HEK293 (cell line): ENCODE results near the gene APLP1.

ENCODE experiments used
- KLF10 ChIP-seq: fragments of 450-650 bp; IDR thresholded peaks from 2 replicates; pipeline ENCODE4 v1.5.1; 2018; ENCODE audit warnings: missing biosample characterization, mild to moderate bottlenecking, missing genetic modification characterization
- MYNN ChIP-seq: fragments of 450-650 bp; formaldehyde crosslinking; IDR thresholded peaks from 2 replicates; pipeline ENCODE4 v1.5.1; 2016; ENCODE audit warnings: missing biosample characterization, missing genetic modification characterization, borderline replicate concordance
- ZBTB20 ChIP-seq: fragments of 450-650 bp; formaldehyde crosslinking; IDR thresholded peaks from 2 replicates; pipeline ENCODE4 v1.5.1; 2016; ENCODE audit warnings: missing biosample characterization, missing genetic modification characterization
- ZFHX2 ChIP-seq: fragments of 450-650 bp; formaldehyde crosslinking; conservative IDR thresholded peaks from 2 replicates; pipeline ENCODE4 v1.5.1; 2016; ENCODE audit warnings: missing biosample characterization, missing genetic modification characterization
- ZFP37 ChIP-seq: fragments of 450-650 bp; formaldehyde crosslinking; IDR thresholded peaks from 2 replicates; pipeline ENCODE4 v1.5.1; 2016; ENCODE audit warnings: missing biosample characterization, missing genetic modification characterization
- ZFP69B ChIP-seq: fragments of 450-650 bp; formaldehyde crosslinking; IDR thresholded peaks from 2 replicates; pipeline ENCODE4 v1.5.1; 2016; ENCODE audit warnings: missing biosample characterization, missing genetic modification characterization
- ZNF121 ChIP-seq: fragments of 450-650 bp; formaldehyde crosslinking; IDR thresholded peaks from 2 replicates; pipeline ENCODE4 v1.5.1; 2016; ENCODE audit warnings: missing biosample characterization, missing genetic modification characterization
- ZNF132 ChIP-seq: fragments of 450-650 bp; formaldehyde crosslinking; IDR thresholded peaks from 2 replicates; pipeline ENCODE4 v1.5.1; 2017; ENCODE audit warnings: missing biosample characterization, missing genetic modification characterization, borderline replicate concordance
- ZNF155 ChIP-seq: fragments of 450-650 bp; formaldehyde crosslinking; IDR thresholded peaks from 2 replicates; pipeline ENCODE4 v1.5.1; 2016; ENCODE audit warnings: missing biosample characterization, missing genetic modification characterization
- ZNF350 ChIP-seq: fragments of 450-650 bp; formaldehyde crosslinking; IDR thresholded peaks from 2 replicates; pipeline ENCODE4 v1.5.0; 2017; ENCODE audit warnings: missing biosample characterization, mild to moderate bottlenecking, missing genetic modification characterization
- ZNF549 ChIP-seq: fragments of 450-650 bp; IDR thresholded peaks from 2 replicates; pipeline ENCODE4 v1.5.1; 2018; ENCODE audit warnings: missing biosample characterization, missing genetic modification characterization, mild to moderate bottlenecking, inconsistent platforms, moderate library complexity
- ZNF610 ChIP-seq: fragments of 450-650 bp; formaldehyde crosslinking; IDR thresholded peaks from 2 replicates; pipeline ENCODE4 v1.5.1; 2016; ENCODE audit warnings: missing biosample characterization, missing genetic modification characterization, borderline replicate concordance
- ZNF670 ChIP-seq: fragments of 450-650 bp; formaldehyde crosslinking; IDR thresholded peaks from 2 replicates; pipeline ENCODE4 v1.5.1; 2016; ENCODE audit warnings: missing biosample characterization, missing genetic modification characterization, low read depth
- ZNF677 ChIP-seq: fragments of 450-650 bp; IDR thresholded peaks from 2 replicates; pipeline ENCODE4 v1.5.0; 2018; ENCODE audit warnings: missing biosample characterization, mild to moderate bottlenecking, missing genetic modification characterization, moderate library complexity
- ZNF830 ChIP-seq: fragments of 450-650 bp; IDR thresholded peaks from 2 replicates; pipeline ENCODE4 v1.5.0; 2018; ENCODE audit warnings: missing biosample characterization, missing genetic modification characterization, low read depth, mild to moderate bottlenecking, moderate library complexity
- TF ChIP-seq, protein P1 (sequence below): fragments of 450-650 bp; formaldehyde crosslinking; IDR thresholded peaks from 2 replicates; pipeline ENCODE4 v1.5.1; 2016; ENCODE audit warnings: missing biosample characterization, missing genetic modification characterization
- TF ChIP-seq, protein P2 (sequence below): fragments of 450-650 bp; formaldehyde crosslinking; IDR thresholded peaks from 2 replicates; pipeline ENCODE4 v1.5.1; 2016; ENCODE audit warnings: missing biosample characterization, missing genetic modification characterization, borderline replicate concordance
- TF ChIP-seq, protein P3 (sequence below): fragments of 450-650 bp; formaldehyde crosslinking; optimal IDR thresholded peaks from 2 replicates; pipeline ENCODE3; 2016; ENCODE audit warnings: missing biosample characterization, mild to moderate bottlenecking, missing genetic modification characterization
- TF ChIP-seq, protein P4 (sequence below): fragments of 450-650 bp; formaldehyde crosslinking; IDR thresholded peaks from 2 replicates; pipeline ENCODE4 v1.5.1; 2016; ENCODE audit warnings: missing biosample characterization, missing genetic modification characterization
- TF ChIP-seq, protein P5 (sequence below): fragments of 450-650 bp; formaldehyde crosslinking; IDR thresholded peaks from 2 replicates; pipeline ENCODE4 v1.5.1; 2016; ENCODE audit warnings: missing biosample characterization, missing genetic modification characterization
- TF ChIP-seq, protein P6 (sequence below): fragments of 450-650 bp; formaldehyde crosslinking; conservative IDR thresholded peaks from 2 replicates; pipeline ENCODE4 v1.5.1; 2016; ENCODE audit warnings: low read depth, missing biosample characterization, missing genetic modification characterization
- TF ChIP-seq, protein P7 (sequence below): fragments of 450-650 bp; formaldehyde crosslinking; IDR thresholded peaks from 2 replicates; pipeline ENCODE4 v1.5.1; 2016; ENCODE audit warnings: missing biosample characterization, missing genetic modification characterization

The APLP1 gene

DNA sequence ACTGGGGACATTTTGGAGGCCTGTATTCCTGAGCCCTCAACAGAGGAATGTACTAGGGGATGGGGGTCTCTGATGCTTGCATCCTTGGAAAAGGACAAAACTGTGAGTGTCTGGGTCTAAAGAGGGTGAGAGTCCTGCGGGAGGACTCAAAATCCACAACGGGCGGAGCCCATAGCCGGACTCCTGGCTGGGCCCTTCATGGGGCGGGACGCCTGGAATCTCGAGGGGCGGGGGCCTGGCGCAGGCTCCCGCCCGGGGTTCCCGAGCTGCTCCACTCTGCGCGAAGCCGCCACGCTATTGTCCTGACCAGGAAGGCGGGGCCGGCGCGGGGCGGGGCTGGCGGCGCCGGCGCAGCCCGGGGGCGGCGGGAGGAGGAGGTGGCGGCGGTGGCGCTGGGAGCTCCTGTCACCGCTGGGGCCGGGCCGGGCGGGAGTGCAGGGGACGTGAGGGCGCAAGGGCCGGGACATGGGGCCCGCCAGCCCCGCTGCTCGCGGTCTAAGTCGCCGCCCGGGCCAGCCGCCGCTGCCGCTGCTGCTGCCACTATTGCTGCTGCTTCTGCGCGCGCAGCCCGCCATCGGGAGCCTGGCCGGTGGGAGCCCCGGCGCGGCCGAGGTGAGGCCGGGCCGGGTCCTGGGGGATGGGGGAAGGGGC is at the start of gene APLP1 (continued):
- TF ChIP-seq, protein P1, sequence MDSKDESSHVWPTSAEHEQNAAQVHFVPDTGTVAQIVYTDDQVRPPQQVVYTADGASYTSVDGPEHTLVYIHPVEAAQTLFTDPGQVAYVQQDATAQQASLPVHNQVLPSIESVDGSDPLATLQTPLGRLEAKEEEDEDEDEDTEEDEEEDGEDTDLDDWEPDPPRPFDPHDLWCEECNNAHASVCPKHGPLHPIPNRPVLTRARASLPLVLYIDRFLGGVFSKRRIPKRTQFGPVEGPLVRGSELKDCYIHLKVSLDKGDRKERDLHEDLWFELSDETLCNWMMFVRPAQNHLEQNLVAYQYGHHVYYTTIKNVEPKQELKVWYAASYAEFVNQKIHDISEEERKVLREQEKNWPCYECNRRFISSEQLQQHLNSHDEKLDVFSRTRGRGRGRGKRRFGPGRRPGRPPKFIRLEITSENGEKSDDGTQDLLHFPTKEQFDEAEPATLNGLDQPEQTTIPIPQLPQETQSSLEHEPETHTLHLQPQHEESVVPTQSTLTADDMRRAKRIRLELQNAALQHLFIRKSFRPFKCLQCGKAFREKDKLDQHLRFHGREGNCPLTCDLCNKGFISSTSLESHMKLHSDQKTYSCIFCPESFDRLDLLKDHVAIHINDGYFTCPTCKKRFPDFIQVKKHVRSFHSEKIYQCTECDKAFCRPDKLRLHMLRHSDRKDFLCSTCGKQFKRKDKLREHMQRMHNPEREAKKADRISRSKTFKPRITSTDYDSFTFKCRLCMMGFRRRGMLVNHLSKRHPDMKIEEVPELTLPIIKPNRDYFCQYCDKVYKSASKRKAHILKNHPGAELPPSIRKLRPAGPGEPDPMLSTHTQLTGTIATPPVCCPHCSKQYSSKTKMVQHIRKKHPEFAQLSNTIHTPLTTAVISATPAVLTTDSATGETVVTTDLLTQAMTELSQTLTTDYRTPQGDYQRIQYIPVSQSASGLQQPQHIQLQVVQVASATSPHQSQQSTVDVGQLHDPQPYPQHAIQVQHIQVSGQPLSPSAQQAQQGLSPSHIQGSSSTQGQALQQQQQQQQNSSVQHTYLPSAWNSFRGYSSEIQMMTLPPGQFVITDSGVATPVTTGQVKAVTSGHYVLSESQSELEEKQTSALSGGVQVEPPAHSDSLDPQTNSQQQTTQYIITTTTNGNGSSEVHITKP (tag by site-specific recombination) = peak; percentile 39; the same call in 1 of the 2 replicates
- TF ChIP-seq ZNF670 (tag by site-specific recombination) (no peak), ZFP37 (no peak), ZBTB20 (tag by site-specific recombination) (no peak), ZFHX2 (tag by site-specific recombination) (no peak; the same call in 1 of the 2 replicates), ZNF830 (tag by site-specific recombination) (no peak), ZNF610 (tag by site-specific recombination) (no peak), ZNF350 (tag by site-specific recombination) (no peak), ZNF132 (tag by site-specific recombination) (no peak), MYNN (no peak), ZNF549 (tag by site-specific recombination) (no peak), ZFP69B (tag by site-specific recombination) (peak; percentile 30; the same call in 1 of the 2 replicates), ZNF121 (tag by site-specific recombination) (no peak), ZNF677 (tag by site-specific recombination) (0 out of 2 replicates have a peak, but pooled peaks have one; percentile 16), ZNF155 (tag by site-specific recombination) (no peak), KLF10 (tag by site-specific recombination) (peak; percentile 37; the same call in 1 of the 2 replicates)
- TF ChIP-seq, protein P2, sequence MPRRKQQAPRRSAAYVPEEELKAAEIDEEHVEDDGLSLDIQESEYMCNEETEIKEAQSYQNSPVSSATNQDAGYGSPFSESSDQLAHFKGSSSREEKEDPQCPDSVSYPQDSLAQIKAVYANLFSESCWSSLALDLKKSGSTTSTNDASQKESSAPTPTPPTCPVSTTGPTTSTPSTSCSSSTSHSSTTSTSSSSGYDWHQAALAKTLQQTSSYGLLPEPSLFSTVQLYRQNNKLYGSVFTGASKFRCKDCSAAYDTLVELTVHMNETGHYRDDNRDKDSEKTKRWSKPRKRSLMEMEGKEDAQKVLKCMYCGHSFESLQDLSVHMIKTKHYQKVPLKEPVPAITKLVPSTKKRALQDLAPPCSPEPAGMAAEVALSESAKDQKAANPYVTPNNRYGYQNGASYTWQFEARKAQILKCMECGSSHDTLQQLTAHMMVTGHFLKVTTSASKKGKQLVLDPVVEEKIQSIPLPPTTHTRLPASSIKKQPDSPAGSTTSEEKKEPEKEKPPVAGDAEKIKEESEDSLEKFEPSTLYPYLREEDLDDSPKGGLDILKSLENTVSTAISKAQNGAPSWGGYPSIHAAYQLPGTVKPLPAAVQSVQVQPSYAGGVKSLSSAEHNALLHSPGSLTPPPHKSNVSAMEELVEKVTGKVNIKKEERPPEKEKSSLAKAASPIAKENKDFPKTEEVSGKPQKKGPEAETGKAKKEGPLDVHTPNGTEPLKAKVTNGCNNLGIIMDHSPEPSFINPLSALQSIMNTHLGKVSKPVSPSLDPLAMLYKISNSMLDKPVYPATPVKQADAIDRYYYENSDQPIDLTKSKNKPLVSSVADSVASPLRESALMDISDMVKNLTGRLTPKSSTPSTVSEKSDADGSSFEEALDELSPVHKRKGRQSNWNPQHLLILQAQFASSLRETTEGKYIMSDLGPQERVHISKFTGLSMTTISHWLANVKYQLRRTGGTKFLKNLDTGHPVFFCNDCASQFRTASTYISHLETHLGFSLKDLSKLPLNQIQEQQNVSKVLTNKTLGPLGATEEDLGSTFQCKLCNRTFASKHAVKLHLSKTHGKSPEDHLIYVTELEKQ = no peak
- TF ChIP-seq, protein P3, sequence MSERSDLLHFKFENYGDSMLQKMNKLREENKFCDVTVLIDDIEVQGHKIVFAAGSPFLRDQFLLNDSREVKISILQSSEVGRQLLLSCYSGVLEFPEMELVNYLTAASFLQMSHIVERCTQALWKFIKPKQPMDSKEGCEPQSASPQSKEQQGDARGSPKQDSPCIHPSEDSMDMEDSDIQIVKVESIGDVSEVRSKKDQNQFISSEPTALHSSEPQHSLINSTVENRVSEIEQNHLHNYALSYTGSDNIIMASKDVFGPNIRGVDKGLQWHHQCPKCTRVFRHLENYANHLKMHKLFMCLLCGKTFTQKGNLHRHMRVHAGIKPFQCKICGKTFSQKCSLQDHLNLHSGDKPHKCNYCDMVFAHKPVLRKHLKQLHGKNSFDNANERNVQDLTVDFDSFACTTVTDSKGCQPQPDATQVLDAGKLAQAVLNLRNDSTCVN (tag by site-specific recombination) = peak; percentile 52
- TF ChIP-seq, protein P4, sequence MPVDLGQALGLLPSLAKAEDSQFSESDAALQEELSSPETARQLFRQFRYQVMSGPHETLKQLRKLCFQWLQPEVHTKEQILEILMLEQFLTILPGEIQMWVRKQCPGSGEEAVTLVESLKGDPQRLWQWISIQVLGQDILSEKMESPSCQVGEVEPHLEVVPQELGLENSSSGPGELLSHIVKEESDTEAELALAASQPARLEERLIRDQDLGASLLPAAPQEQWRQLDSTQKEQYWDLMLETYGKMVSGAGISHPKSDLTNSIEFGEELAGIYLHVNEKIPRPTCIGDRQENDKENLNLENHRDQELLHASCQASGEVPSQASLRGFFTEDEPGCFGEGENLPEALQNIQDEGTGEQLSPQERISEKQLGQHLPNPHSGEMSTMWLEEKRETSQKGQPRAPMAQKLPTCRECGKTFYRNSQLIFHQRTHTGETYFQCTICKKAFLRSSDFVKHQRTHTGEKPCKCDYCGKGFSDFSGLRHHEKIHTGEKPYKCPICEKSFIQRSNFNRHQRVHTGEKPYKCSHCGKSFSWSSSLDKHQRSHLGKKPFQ = no peak
- TF ChIP-seq, protein P5, sequence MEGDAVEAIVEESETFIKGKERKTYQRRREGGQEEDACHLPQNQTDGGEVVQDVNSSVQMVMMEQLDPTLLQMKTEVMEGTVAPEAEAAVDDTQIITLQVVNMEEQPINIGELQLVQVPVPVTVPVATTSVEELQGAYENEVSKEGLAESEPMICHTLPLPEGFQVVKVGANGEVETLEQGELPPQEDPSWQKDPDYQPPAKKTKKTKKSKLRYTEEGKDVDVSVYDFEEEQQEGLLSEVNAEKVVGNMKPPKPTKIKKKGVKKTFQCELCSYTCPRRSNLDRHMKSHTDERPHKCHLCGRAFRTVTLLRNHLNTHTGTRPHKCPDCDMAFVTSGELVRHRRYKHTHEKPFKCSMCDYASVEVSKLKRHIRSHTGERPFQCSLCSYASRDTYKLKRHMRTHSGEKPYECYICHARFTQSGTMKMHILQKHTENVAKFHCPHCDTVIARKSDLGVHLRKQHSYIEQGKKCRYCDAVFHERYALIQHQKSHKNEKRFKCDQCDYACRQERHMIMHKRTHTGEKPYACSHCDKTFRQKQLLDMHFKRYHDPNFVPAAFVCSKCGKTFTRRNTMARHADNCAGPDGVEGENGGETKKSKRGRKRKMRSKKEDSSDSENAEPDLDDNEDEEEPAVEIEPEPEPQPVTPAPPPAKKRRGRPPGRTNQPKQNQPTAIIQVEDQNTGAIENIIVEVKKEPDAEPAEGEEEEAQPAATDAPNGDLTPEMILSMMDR (tag by site-specific recombination) = no peak
- TF ChIP-seq, protein P6, sequence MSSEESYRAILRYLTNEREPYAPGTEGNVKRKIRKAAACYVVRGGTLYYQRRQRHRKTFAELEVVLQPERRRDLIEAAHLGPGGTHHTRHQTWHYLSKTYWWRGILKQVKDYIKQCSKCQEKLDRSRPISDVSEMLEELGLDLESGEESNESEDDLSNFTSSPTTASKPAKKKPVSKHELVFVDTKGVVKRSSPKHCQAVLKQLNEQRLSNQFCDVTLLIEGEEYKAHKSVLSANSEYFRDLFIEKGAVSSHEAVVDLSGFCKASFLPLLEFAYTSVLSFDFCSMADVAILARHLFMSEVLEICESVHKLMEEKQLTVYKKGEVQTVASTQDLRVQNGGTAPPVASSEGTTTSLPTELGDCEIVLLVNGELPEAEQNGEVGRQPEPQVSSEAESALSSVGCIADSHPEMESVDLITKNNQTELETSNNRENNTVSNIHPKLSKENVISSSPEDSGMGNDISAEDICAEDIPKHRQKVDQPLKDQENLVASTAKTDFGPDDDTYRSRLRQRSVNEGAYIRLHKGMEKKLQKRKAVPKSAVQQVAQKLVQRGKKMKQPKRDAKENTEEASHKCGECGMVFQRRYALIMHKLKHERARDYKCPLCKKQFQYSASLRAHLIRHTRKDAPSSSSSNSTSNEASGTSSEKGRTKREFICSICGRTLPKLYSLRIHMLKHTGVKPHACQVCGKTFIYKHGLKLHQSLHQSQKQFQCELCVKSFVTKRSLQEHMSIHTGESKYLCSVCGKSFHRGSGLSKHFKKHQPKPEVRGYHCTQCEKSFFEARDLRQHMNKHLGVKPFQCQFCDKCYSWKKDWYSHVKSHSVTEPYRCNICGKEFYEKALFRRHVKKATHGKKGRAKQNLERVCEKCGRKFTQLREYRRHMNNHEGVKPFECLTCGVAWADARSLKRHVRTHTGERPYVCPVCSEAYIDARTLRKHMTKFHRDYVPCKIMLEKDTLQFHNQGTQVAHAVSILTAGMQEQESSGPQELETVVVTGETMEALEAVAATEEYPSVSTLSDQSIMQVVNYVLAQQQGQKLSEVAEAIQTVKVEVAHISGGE (tag by site-specific recombination) = no peak
- TF ChIP-seq, protein P7, sequence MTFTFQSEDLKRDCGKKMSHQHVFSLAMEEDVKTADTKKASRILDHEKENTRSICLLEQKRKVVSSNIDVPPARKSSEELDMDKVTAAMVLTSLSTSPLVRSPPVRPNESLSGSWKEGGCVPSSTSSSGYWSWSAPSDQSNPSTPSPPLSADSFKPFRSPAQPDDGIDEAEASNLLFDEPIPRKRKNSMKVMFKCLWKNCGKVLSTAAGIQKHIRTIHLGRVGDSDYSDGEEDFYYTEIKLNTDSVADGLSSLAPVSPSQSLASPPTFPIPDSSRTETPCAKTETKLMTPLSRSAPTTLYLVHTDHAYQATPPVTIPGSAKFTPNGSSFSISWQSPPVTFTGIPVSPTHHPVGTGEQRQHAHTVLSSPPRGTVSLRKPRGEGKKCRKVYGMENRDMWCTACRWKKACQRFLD (tag by site-specific recombination) = no peak
